Lower leg skin (tissue), 4 donors: ENCODE results near the gene FOXI3. TPM values are rescaled to one million over a fixed set of nuclear protein-coding genes. Genes with fewer than 3 reads are reported as not detected.

ENCODE experiments used
- DNase-seq, 2 donors: peaks; one replicate each; pipeline ENCODE4 v3.0.0-alpha.2; 2019; ENCODE audit warnings: low spot score in 2 of 2
- H3K4me3 ChIP-seq: fragments of 200-600 bp; sonication (generic); 2 replicates; pipeline ENCODE4 v1.5.1; 2017; ENCODE audit warnings: mild to moderate bottlenecking, low read depth; ENCODE audit not compliant: poor library complexity, severe bottlenecking
- CTCF ChIP-seq, 3 donors: fragments of 450-650 bp; IDR thresholded peaks; one replicate each; pipeline ENCODE4 v1.5.1; 2016; ENCODE audit warnings: antibody characterized with exemption in 3 of 3, mild to moderate bottlenecking in 3 of 3, moderate library complexity in 2 of 3
- POLR2A ChIP-seq, 2 donors: fragments of 450-650 bp; IDR thresholded peaks; one replicate each; pipeline ENCODE4 v1.6.1; 2016 to 2017; ENCODE audit warnings: antibody characterized with exemption in 2 of 2, mild to moderate bottlenecking in 1 of 2, moderate library complexity in 1 of 2
- WGBS, 2 donors: methylation state at CpG; one replicate each; pipeline ENCODE4 v1.1.5; 2018; 5-methylcytosine and 5-hydroxymethylcytosine counted together
- intact Hi-C: fragments of 100-400 bp; cut with DNase I; formaldehyde crosslinking; loops from one replicate; pipeline ENCODE4 v1.15.0; 2023; ENCODE audit warnings: low total_unique reads
- total RNA-seq, 4 donors: library from RNA; depleted of rRNA; stranded (reverse); fragments of >200 nt; gene quantifications; one replicate each; pipeline ENCODE4 v1.1.0, GENCODE V29; 2016

Gene FOXI3
- total RNA-seq, 4 donors from 2014 or later = 2.2 TPM; not detected in 3

DNA sequence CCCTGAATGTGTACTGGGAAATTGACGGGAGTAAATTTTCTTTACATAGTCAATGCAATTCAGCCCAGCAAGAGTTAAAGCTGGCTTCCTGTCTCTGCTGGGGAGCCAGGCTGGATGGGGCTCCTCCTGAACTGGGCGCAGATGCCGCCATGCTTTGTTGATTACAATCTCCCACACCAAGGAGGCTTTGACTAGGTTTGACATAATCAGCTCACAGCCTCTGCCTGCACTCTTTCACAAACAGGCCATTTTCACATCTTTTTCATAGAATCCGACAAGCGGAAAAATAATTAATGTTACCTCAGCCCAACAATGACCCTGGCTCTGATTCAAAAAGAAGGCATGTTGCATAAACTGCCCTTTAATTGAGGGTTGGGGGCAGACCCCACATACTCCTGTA, 54.3 kb downstream of the FOXI3 start:
- intact Hi-C loops = no loop called here
- 62 to 73% methylated on average over 5 of the region's 5 CpGs for WGBS, 2 donors
- peak in 1 of 2 donors; percentile 17 for DNase-seq
- no peak for TF ChIP-seq POLR2A (IDR thresholded peaks at IDR 0.05)
- no peak for TF ChIP-seq CTCF (IDR thresholded peaks at IDR 0.05)
- no peak overlapping the region for H3K4me3 ChIP-seq

Other genes starting within 250 kb of the FOXI3 start
- 10 to 100 TPM; 16.4 to 29.9 (median 18.6) TPM for gene EIF2AK3, start 174.8 kb upstream of the FOXI3 start, total RNA-seq
- 10 to 100 TPM in 1 of 4 donors, 1 to 10 TPM in 3; 5.9 to 14.1 (median 8.5) TPM for gene RPIA, start 239.0 kb upstream of the FOXI3 start, total RNA-seq